ENCODE results near the gene RSF1. TPM values are rescaled to one million over a fixed set of nuclear protein-coding genes. Genes with fewer than 3 reads are reported as not detected.

The RSF1 gene
- total RNA-seq: 140 TPM

GRCh38 chr11:77820565-77821348, at the start of gene RSF1, which contains the start of gene AAMDC:
Gene RSF1, minus strand, starts transcription at chr11:77820722. Its CDS starts 8 bp downstream, at chr11:77820714.
Gene AAMDC, plus strand, starts transcription at chr11:77821144. Its CDS starts 21,353 bp downstream, at chr11:77842497.

GRCh38 chr11:77637345-77638165, 183.0 kb downstream of the RSF1 start, which contains the start of gene CLNS1A:
Gene CLNS1A, minus strand, starts transcription at chr11:77637794. Its CDS starts 80 bp downstream, at chr11:77637714.

Other genes starting within 250 kb of the RSF1 start
- 7.9 TPM for gene AQP11, start 230.8 kb downstream of the RSF1 start, total RNA-seq
- 167 TPM for gene CLNS1A, start 182.9 kb downstream of the RSF1 start, total RNA-seq
- gene AAMDC, start 422 bp upstream of the RSF1 start, total RNA-seq: 15.4 TPM
- gene INTS4, start 173.9 kb upstream of the RSF1 start, total RNA-seq: 68.1 TPM
- gene KCTD14, start 202.6 kb upstream of the RSF1 start, total RNA-seq: 2.7 TPM
- 3.8 TPM for gene THRSP, start 243.1 kb upstream of the RSF1 start, total RNA-seq

Measured in camera-type eye (tissue), 1 donor.